Endothelial cell of umbilical vein (primary cell): Measurements from ENCODE around the gene PPP1R1C. TPM values are rescaled to one million over a fixed set of nuclear protein-coding genes. Genes with fewer than 3 reads are reported as not detected.

Source experiments
- BruUV-seq: library from RNA; stranded (reverse); fragments of 400-500 nt; replicated peaks from 2 replicates; lab custom pipeline; 2021; lab: Mats Ljungman, UMichigan
- CTCF ChIA-PET: fragments of 300-600, 350-600 bp; sonication (Branson Sonifier 250); formaldehyde crosslinking; loops from one replicate; lab custom pipeline; 2021; ENCODE audit warnings: antibody characterized with exemption, inconsistent platforms; lab: Charles Lee
- POLR2A ChIA-PET: fragments of 300-600, 350-600 bp; sonication (Branson Sonifier 250); formaldehyde crosslinking; loops from one replicate; lab custom pipeline; 2021; ENCODE audit warnings: antibody characterized with exemption, inconsistent platforms; lab: Charles Lee
- DNase-seq: peaks from one replicate; pipeline ENCODE4 v3.0.0-alpha.2; 2011; ENCODE audit warnings: low read depth, low spot score
- FAIRE-seq: peaks from 2 replicates; lab custom pipeline; 2011; peaks lifted over from hg19 to GRCh38; lab: Jason Lieb, UNC
- H2AFZ ChIP-seq: 2 replicates; pipeline ENCODE4 v1.6.0; 2012; ENCODE audit warnings: low read depth, low read length, control low read depth, inconsistent platforms
- H3K27ac ChIP-seq: 2 replicates; pipeline ENCODE4 v1.5.1; 2011; ENCODE audit warnings: low read depth, mild to moderate bottlenecking, control low read depth, low read length, moderate library complexity; ENCODE audit not compliant: insufficient read depth
- H3K27me3 ChIP-seq, 2 experiments: 2 replicates each; pipeline versions ENCODE4 v1.6.0 to v1.6.1; 2011; ENCODE audit warnings: low read length in 2 of 2, mixed read lengths in 1 of 2; ENCODE audit not compliant: control insufficient read depth in 2 of 2, insufficient read depth in 2 of 2
- H3K36me3 ChIP-seq, 2 experiments: 2 replicates in 1 of 2; 3 replicates in 1 of 2; pipeline ENCODE4 v1.5.1; 2011; ENCODE audit warnings: low read length in 2 of 2, mild to moderate bottlenecking in 1 of 2, moderate library complexity in 1 of 2; ENCODE audit not compliant: control insufficient read depth in 2 of 2, insufficient read depth in 2 of 2; ENCODE audit errors: extremely low read depth in 1 of 2
- H3K4me1 ChIP-seq: 3 replicates; pipeline ENCODE4 v1.5.1; 2011; ENCODE audit warnings: mild to moderate bottlenecking, low read length; ENCODE audit not compliant: control insufficient read depth, insufficient read depth; ENCODE audit errors: extremely low read depth
- H3K4me2 ChIP-seq: 2 replicates; pipeline ENCODE4 v1.6.1; 2011; ENCODE audit warnings: low read length, control low read depth, mixed read lengths; ENCODE audit not compliant: insufficient read depth
- H3K4me3 ChIP-seq, 3 experiments: fragments of 200-600 bp in 1 of 3; sonication (generic), shearing (Covaris generic) in 1 of 3; replicated peaks in 1 of 3; 2 replicates each; pipeline ENCODE4 v1.5.1; 2011 to 2016; ENCODE audit warnings: control low read depth in 3 of 3, low read length in 3 of 3, mild to moderate bottlenecking in 2 of 3, inconsistent platforms in 1 of 3, low read depth in 1 of 3, moderate library complexity in 1 of 3; ENCODE audit not compliant: insufficient read depth in 1 of 3
- H3K79me2 ChIP-seq: 2 replicates; pipeline ENCODE4 v1.6.0; 2012; ENCODE audit warnings: low read length, inconsistent platforms; ENCODE audit not compliant: control insufficient read depth, insufficient read depth
- H3K9ac ChIP-seq: replicated peaks from 2 replicates; pipeline ENCODE3; 2011; ENCODE audit warnings: low read length, control low read depth; ENCODE audit not compliant: insufficient read depth; ENCODE audit errors: extremely low read depth
- H3K9me1 ChIP-seq: replicated peaks from 3 replicates; pipeline ENCODE4 v1.6.0; 2011; ENCODE audit warnings: mild to moderate bottlenecking, low read length; ENCODE audit not compliant: control insufficient read depth, insufficient read depth; ENCODE audit errors: extremely low read depth
- H3K9me3 ChIP-seq: replicated peaks from 2 replicates; pipeline ENCODE4 v1.5.1; 2012; ENCODE audit warnings: low read length, inconsistent platforms; ENCODE audit not compliant: control insufficient read depth, insufficient read depth
- H4K20me1 ChIP-seq: replicated peaks from 2 replicates; pipeline ENCODE3; 2011; ENCODE audit warnings: mild to moderate bottlenecking, low read length; ENCODE audit not compliant: control insufficient read depth, insufficient read depth; ENCODE audit errors: extremely low read depth
- EZH2 ChIP-seq: IDR thresholded peaks from 2 replicates; pipeline ENCODE4 v1.6.1; 2012; ENCODE audit warnings: borderline replicate concordance, low read depth, mild to moderate bottlenecking, moderate library complexity, low read length, inconsistent platforms; ENCODE audit not compliant: severe bottlenecking
- FOS ChIP-seq: IDR thresholded peaks from 2 replicates; pipeline ENCODE4 v1.6.1; 2011; ENCODE audit warnings: mild to moderate bottlenecking, low read length, moderate library complexity, borderline replicate concordance; ENCODE audit not compliant: insufficient read depth
- GATA2 ChIP-seq: IDR thresholded peaks from 2 replicates; pipeline ENCODE4 v1.7.0; 2011; ENCODE audit warnings: low read depth, mild to moderate bottlenecking, moderate library complexity, mixed read lengths, low read length; ENCODE audit not compliant: insufficient read length, insufficient read depth
- JUN ChIP-seq: IDR thresholded peaks from 2 replicates; pipeline ENCODE4 v1.6.1; 2011; ENCODE audit warnings: borderline replicate concordance, low read depth; ENCODE audit not compliant: insufficient read length, insufficient read depth
- MYC ChIP-seq: IDR thresholded peaks from one replicate; pipeline ENCODE4 v1.6.1; 2011; ENCODE audit warnings: mild to moderate bottlenecking, low read depth, low read length
- POLR2A ChIP-seq: IDR thresholded peaks from 2 replicates; pipeline ENCODE4 v1.6.1; 2012; ENCODE audit warnings: low read depth, mild to moderate bottlenecking, control low read depth, low read length
- POLR2AphosphoS5 ChIP-seq: IDR thresholded peaks from 2 replicates; pipeline ENCODE4 v1.6.1; 2012; ENCODE audit warnings: low read depth, mild to moderate bottlenecking, control low read depth, low read length, moderate library complexity; ENCODE audit not compliant: insufficient read depth
- dilution Hi-C: fragments of 300-500 bp; cut with MboI; formaldehyde crosslinking; loops from one replicate; pipeline ENCODE4 v1.15.0; 2019; ENCODE audit warnings: low sequenced_read_pairs; ENCODE audit not compliant: extremely low pct_ligation_motif_present
- intact Hi-C: fragments of 100-400 bp; cut with micrococcal nuclease; formaldehyde crosslinking; loops from one replicate; pipeline ENCODE4 v1.10.0; 2022
- polyA plus RNA-seq, 4 experiments: library from polyadenylated mRNA; depleted of rRNA in 3 of 4; stranded (reverse) in 3 of 4; unstranded in 1 of 4; fragments of >200 nt; gene quantifications; 2 replicates each; pipeline versions ENCODE4 v1.2.1 to v1.2.3, GENCODE V29; 2011 to 2012; ENCODE audit warnings: missing spikeins in 1 of 4
- total RNA-seq: library from RNA; stranded (reverse); gene quantifications from 2 replicates; pipeline ENCODE4 v1.2.3, GENCODE V29; 2021
- TF ChIP-seq, protein P1 (sequence below): IDR thresholded peaks from 2 replicates; pipeline ENCODE4 v1.6.1; 2011; ENCODE audit not compliant: insufficient read depth, insufficient read length
- TF ChIP-seq, protein P2 (sequence below), 2 donors: IDR thresholded peaks; 1 replicate in 1 of 2; 2 replicates in 1 of 2; pipeline ENCODE4 v1.5.1; 2011; ENCODE audit warnings: low read length in 2 of 2, mild to moderate bottlenecking in 2 of 2, moderate library complexity in 2 of 2, control low read depth in 1 of 2, inconsistent platforms in 1 of 2, low read depth in 1 of 2; ENCODE audit not compliant: insufficient read depth in 1 of 2; ENCODE audit errors: extremely low read depth in 1 of 2

The PPP1R1C gene
- total and polyA plus RNA-seq, 2 donors (not counting 3 experiments of a cell fraction or from before 2014, with no cell fraction given): 0.26 TPM; not detected in 1

DNA sequence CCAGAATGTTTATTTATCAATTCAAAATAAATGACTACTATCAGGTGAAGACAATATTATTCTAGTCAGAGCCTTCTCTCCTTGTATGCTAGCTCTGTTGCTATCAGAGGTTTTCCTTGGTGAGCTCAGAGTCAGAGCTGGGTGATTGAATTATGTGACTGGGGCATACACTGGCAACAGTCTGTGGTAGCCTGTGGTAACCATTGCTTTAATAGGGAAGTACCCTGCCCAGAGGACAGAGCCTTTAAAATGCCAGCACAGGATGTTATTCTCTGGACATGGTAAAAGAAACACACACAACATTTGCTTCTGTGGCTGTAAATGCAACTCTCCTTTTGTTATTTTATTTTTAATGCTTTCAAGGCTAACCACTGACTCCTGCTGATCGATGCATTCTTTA is 124.7 kb downstream of the PPP1R1C start:
- no peaks in the 10 kb centered on the region for H3K9me1 ChIP-seq
- DNase-seq: no peak
- H3K27ac ChIP-seq: no peak overlapping the region
- H4K20me1 ChIP-seq: no peaks in the 10 kb centered on the region
- H3K79me2 ChIP-seq: no peaks in the 10 kb centered on the region
- peak; percentile 8 for FAIRE-seq
- TF ChIP-seq POLR2A (no peak), GATA2 (no peak), JUN (no peak), POLR2AphosphoS5 (no peak), MYC (no peak), FOS (no peak), EZH2 (no peak)
- TF ChIP-seq, protein P1, sequence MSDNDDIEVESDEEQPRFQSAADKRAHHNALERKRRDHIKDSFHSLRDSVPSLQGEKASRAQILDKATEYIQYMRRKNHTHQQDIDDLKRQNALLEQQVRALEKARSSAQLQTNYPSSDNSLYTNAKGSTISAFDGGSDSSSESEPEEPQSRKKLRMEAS: no peak
- TF ChIP-seq, protein P2, sequence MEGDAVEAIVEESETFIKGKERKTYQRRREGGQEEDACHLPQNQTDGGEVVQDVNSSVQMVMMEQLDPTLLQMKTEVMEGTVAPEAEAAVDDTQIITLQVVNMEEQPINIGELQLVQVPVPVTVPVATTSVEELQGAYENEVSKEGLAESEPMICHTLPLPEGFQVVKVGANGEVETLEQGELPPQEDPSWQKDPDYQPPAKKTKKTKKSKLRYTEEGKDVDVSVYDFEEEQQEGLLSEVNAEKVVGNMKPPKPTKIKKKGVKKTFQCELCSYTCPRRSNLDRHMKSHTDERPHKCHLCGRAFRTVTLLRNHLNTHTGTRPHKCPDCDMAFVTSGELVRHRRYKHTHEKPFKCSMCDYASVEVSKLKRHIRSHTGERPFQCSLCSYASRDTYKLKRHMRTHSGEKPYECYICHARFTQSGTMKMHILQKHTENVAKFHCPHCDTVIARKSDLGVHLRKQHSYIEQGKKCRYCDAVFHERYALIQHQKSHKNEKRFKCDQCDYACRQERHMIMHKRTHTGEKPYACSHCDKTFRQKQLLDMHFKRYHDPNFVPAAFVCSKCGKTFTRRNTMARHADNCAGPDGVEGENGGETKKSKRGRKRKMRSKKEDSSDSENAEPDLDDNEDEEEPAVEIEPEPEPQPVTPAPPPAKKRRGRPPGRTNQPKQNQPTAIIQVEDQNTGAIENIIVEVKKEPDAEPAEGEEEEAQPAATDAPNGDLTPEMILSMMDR (IDR thresholded peaks at IDR 0.05; ENCODE audit: extremely low read depth in 1 of 2, insufficient read depth in 1 of 2, low read depth in 1 of 2, low read length in 2 of 2): no peak
- H3K9ac ChIP-seq: no peak overlapping the region
- ChIA-PET POLR2A (no interaction called here), CTCF (no interaction called here)
- no peaks in the 10 kb centered on the region for H3K4me1 ChIP-seq
- peaks cover 0 to 3% of the 10 kb centered on the region in 2 experiments for H3K27me3 ChIP-seq
- no peak overlapping the region for H3K4me3 ChIP-seq
- H2AFZ ChIP-seq: no peak overlapping the region
- no peaks in the 10 kb centered on the region for H3K36me3 ChIP-seq
- dilution Hi-C loops (no loop called here), intact Hi-C loops (no loop called here)
- BruUV-seq: no TSS peak
- H3K4me2 ChIP-seq: no peak overlapping the region
- H3K9me3 ChIP-seq: no peaks in the 10 kb centered on the region
